Measurements from ENCODE around the gene CLSTN2.

CLSTN2 gene

DNA sequence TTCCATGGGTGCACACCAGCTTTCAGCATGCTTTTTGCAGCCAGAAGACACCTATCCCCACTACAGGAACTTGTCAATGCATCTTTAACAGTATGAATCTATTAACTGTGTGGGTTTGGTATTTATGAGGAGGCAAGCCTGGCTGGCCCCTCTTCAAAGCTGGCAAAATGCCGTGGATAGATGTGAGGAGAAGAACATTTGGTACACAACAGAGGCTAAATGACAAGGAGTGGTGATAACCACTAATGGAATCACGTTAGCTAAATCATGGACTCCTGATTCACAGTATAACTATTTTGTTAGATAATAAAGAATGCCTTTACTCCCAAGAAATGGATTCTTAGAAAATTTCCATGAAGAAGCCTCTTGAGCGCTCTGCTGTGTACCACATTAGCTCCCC is 187.2 kb downstream of the CLSTN2 start:
- Histone ChIP-seq H3K9me2 (replicated peaks; ENCODE audit: control insufficient read depth, low read length) (no peaks in the 10 kb centered on the region), H3K36me3 (ENCODE audit: control insufficient read depth, low read length) (no peaks in the 10 kb centered on the region), H3K4me2 (ENCODE audit: low read length) (no peak overlapping the region), H3F3A (ENCODE audit: control insufficient read depth, insufficient read depth) (no peaks in the 10 kb centered on the region), H4K20me1 (ENCODE audit: control insufficient read depth, insufficient read depth, low read depth, low read length) (no peaks in the 10 kb centered on the region), H3K9me3 (ENCODE audit: control insufficient read depth, insufficient read depth, low read length) (no peaks in the 10 kb centered on the region), H3K79me2 (ENCODE audit: control insufficient read depth, low read length) (no peaks in the 10 kb centered on the region), H3K4me1 (ENCODE audit: control insufficient read depth, low read length) (no peaks in the 10 kb centered on the region), H3K4me3 (ENCODE audit: low read length) (no peak overlapping the region), H3K27ac (ENCODE audit: low read depth, low read length) (no peak overlapping the region), H3K27me3 (ENCODE audit: control insufficient read depth, low read length) (no peaks in the 10 kb centered on the region)
- TF ChIP-seq, protein P1, sequence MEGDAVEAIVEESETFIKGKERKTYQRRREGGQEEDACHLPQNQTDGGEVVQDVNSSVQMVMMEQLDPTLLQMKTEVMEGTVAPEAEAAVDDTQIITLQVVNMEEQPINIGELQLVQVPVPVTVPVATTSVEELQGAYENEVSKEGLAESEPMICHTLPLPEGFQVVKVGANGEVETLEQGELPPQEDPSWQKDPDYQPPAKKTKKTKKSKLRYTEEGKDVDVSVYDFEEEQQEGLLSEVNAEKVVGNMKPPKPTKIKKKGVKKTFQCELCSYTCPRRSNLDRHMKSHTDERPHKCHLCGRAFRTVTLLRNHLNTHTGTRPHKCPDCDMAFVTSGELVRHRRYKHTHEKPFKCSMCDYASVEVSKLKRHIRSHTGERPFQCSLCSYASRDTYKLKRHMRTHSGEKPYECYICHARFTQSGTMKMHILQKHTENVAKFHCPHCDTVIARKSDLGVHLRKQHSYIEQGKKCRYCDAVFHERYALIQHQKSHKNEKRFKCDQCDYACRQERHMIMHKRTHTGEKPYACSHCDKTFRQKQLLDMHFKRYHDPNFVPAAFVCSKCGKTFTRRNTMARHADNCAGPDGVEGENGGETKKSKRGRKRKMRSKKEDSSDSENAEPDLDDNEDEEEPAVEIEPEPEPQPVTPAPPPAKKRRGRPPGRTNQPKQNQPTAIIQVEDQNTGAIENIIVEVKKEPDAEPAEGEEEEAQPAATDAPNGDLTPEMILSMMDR (IDR thresholded peaks at IDR 0.05; ENCODE audit: low read depth, low read length, poor library complexity, severe bottlenecking) = no peak

DNA sequence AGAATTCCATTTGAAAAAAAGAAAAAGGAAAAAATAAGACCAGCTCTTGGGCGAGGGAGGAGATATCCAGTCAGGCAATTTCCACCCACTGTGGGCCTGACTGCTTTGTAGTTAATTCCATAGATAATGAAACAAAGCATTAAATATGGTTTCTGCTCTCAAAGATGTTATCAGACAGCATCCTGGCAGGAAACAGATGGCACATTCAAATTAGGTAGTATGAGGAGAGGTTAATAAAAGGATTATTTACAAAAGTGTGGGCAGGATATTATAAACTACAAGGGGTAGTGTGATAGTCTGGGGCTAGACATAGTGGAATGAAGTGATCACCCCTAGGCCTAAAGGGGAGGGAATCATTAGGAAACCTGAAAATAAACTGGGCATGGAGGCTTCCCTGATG is 193.2 kb downstream of the CLSTN2 start:
- no peaks in the 10 kb centered on the region for H3K9me2 ChIP-seq (replicated peaks; ENCODE audit: control insufficient read depth, low read length)
- H3K36me3 ChIP-seq (ENCODE audit: control insufficient read depth, low read length) = no peaks in the 10 kb centered on the region
- no peak overlapping the region for H3K4me3 ChIP-seq (ENCODE audit: low read length)
- H3K4me1 ChIP-seq (ENCODE audit: control insufficient read depth, low read length) = peaks cover 6% of the 10 kb centered on the region
- TF ChIP-seq, protein P1 (IDR thresholded peaks at IDR 0.05; ENCODE audit: low read depth, low read length, poor library complexity, severe bottlenecking) = no peak
- H3K9me3 ChIP-seq (ENCODE audit: control insufficient read depth, insufficient read depth, low read length) = no peaks in the 10 kb centered on the region
- no peaks in the 10 kb centered on the region for H3K27me3 ChIP-seq (ENCODE audit: control insufficient read depth, low read length)
- H3K27ac ChIP-seq (ENCODE audit: low read depth, low read length) = no peak overlapping the region
- H3K4me2 ChIP-seq (ENCODE audit: low read length) = no peak overlapping the region
- no peaks in the 10 kb centered on the region for H3K79me2 ChIP-seq (ENCODE audit: control insufficient read depth, low read length)
- H4K20me1 ChIP-seq (ENCODE audit: control insufficient read depth, insufficient read depth, low read depth, low read length) = no peaks in the 10 kb centered on the region
- H3F3A ChIP-seq (ENCODE audit: control insufficient read depth, insufficient read depth) = no peaks in the 10 kb centered on the region

DNA sequence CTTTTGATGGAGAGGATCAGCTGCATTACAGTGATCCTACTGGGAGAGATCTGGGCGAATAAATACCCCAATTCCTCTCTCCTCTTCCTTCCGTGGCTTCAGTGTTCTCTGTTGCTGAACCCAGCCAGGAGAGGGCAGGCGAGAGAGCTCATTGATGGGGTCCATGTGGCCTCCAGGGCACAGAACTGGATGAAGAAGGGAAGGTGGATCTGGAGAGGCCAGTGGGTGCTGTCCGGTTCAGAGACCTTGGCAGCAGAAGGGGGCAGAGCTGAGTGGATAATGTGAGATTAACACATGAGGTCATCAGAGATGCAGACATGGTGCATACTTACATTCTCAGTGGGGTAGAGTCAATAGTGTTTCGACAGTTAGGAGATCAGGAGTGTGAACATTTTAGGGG is 193.6 kb downstream of the CLSTN2 start:
- no peak overlapping the region for H3K27ac ChIP-seq (ENCODE audit: low read depth, low read length)
- H3K36me3 ChIP-seq (ENCODE audit: control insufficient read depth, low read length) = no peaks in the 10 kb centered on the region
- H3F3A ChIP-seq (ENCODE audit: control insufficient read depth, insufficient read depth) = no peaks in the 10 kb centered on the region
- H3K4me1 ChIP-seq (ENCODE audit: control insufficient read depth, low read length) = peaks cover 6% of the 10 kb centered on the region
- no peak overlapping the region for H3K4me2 ChIP-seq (ENCODE audit: low read length)
- H3K79me2 ChIP-seq (ENCODE audit: control insufficient read depth, low read length) = no peaks in the 10 kb centered on the region
- H3K9me3 ChIP-seq (ENCODE audit: control insufficient read depth, insufficient read depth, low read length) = no peaks in the 10 kb centered on the region
- no peaks in the 10 kb centered on the region for H4K20me1 ChIP-seq (ENCODE audit: control insufficient read depth, insufficient read depth, low read depth, low read length)
- H3K27me3 ChIP-seq (ENCODE audit: control insufficient read depth, low read length) = no peaks in the 10 kb centered on the region
- no peak for TF ChIP-seq EZH2phosphoT487 (IDR thresholded peaks at IDR 0.05; ENCODE audit: borderline replicate concordance, low read length)
- TF ChIP-seq, protein P1 (IDR thresholded peaks at IDR 0.05; ENCODE audit: low read depth, low read length, poor library complexity, severe bottlenecking) = peak; percentile 67
- H3K9me2 ChIP-seq (replicated peaks; ENCODE audit: control insufficient read depth, low read length) = no peaks in the 10 kb centered on the region
- H3K4me3 ChIP-seq (ENCODE audit: low read length) = no peak overlapping the region

DNA sequence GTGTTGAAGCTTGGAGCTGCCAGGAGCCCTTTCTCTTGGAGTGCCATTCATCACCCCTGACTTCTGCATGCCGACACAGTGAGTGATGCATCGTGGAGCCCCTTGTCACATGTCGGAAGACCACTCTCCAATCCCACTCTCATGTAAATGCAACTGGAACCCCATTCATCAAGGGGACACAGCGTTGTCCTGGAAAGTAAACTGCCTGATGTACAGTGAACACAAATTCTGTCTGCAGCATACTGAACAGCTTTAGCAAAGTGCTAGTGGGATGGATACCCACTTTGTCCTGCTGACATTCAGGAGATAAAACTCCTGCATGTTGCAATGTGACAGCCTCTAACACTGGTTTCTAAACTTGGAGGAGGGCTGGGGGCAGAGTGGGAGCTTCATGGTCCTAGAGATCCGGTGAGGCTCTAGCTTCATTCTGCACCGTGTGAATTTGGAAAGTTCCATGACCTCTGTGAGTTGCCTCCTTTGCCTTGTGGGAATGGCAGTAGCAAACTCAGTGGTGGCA is 194.8 kb downstream of the CLSTN2 start:
- H3K4me1 ChIP-seq (ENCODE audit: control insufficient read depth, low read length) = peaks cover 6% of the 10 kb centered on the region
- H3K4me2 ChIP-seq (ENCODE audit: low read length) = no peak overlapping the region
- H3K9me3 ChIP-seq (ENCODE audit: control insufficient read depth, insufficient read depth, low read length) = no peaks in the 10 kb centered on the region
- no peaks in the 10 kb centered on the region for H4K20me1 ChIP-seq (ENCODE audit: control insufficient read depth, insufficient read depth, low read depth, low read length)
- no peaks in the 10 kb centered on the region for H3K79me2 ChIP-seq (ENCODE audit: control insufficient read depth, low read length)
- no peaks in the 10 kb centered on the region for H3K27me3 ChIP-seq (ENCODE audit: control insufficient read depth, low read length)
- H3K9me2 ChIP-seq (replicated peaks; ENCODE audit: control insufficient read depth, low read length) = no peaks in the 10 kb centered on the region
- no peaks in the 10 kb centered on the region for H3K36me3 ChIP-seq (ENCODE audit: control insufficient read depth, low read length)
- H3K27ac ChIP-seq (ENCODE audit: low read depth, low read length) = no peak overlapping the region
- TF ChIP-seq EZH2phosphoT487 (IDR thresholded peaks at IDR 0.05; ENCODE audit: borderline replicate concordance, low read length) = no peak
- no peaks in the 10 kb centered on the region for H3F3A ChIP-seq (ENCODE audit: control insufficient read depth, insufficient read depth)
- no peak overlapping the region for H3K4me3 ChIP-seq (ENCODE audit: low read length)

All from DOHH2 (cell line).